Amniotic stem cell (primary cell): ENCODE measurements around the gene PRKAG2.

ENCODE experiments used
- DNase-seq: peaks from one replicate; lab custom pipeline; 2025; lab: John Stamatoyannopoulos, UW

The PRKAG2 gene

GRCh38 chr7:151709141-151710038 is 167.5 kb downstream of the PRKAG2 start:
- no peak for DNase-seq

DNA sequence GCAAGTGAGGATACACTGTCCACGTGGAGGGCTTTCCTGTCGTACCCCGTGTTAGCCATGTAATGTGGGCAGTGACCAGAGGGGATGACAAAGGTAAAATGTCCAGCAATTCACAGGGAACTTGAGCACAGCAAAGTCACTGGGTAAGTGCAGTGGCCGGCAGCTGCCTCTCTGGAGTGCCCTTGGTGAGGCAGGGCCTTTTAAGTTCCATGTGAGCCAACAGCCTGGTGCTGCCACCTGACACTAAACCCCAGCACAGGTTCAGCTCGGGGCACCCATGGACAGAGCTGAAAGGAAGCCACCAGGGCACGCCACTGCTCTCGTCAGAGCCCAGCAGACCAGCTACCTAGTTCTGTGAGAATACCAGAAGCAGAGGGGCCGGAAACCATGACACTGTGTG is 168.3 kb downstream of the PRKAG2 start:
- DNase-seq, result no peak

DNA sequence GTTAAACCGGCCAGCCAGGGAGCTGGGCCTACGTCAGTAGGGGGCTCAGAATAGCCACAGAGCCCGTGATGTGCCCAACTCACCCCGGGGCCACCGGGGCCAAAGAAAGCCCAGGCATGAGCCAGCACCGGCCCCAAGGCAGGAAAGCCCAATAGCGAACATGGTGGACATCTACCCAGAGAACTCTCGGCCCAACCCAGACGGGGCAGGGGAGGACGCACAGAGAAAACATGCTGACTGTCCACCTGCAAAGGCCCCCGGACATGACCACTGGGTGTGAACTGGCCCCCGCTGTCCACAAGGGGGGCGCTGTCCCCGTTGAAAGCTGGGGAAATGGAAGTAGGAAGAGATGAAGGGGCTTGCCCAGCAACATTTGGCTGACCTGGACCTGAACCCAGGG is 169.2 kb downstream of the PRKAG2 start:
- DNase-seq, result no peak

DNA sequence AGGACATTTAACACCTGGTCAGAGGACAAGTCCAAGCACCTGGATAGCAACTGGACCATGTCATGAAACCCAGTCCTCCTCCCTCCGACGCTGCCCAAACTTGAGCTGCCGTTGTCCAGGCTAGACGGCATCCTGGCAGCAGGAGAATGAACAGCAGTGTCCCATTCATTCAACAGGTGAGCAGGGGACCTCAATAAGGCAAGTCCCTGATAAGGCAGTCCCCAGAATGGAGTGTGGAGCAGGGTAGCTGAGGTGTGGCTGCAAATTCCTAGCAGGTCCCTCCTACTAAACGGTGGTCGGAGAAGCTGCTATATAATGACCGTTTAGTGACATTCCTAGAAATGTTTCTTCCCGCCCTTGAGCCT is 169.8 kb downstream of the PRKAG2 start:
- no peak for DNase-seq

- no peak for DNase-seq
These were observed 170.4 kb downstream of the PRKAG2 start for GRCh38 chr7:151706277-151707104.

DNA sequence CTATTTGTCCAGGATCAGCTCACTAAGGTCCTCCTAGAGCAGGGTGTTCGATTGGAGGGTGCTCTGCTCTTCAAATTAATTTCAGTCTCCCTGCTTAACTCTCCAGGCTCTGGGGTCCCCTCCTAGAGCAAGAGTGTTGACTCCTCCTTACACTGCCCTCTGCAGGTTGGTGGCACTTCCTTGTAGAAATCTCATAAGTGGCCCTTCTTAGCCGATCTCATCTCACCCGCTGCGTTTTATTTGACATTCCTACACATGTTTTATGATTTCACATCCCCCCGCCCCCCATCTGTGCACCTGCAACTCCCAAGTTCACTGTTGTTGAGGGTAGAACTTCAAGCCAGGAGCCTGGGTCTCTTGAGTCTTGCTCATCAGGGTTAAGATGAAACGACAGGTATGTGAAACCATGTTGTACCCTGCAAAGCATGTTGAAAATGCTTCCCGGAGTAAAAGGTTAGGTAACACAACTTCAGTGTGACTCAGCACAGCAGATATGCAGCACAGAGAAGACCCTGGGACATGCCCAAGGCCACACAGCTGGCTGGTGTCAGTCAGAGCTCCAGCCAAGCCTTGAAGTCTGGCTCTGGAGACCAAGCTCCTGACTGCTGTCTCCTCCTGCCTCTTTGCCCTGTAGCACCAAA is 171.2 kb downstream of the PRKAG2 start:
- no peak for DNase-seq

DNA sequence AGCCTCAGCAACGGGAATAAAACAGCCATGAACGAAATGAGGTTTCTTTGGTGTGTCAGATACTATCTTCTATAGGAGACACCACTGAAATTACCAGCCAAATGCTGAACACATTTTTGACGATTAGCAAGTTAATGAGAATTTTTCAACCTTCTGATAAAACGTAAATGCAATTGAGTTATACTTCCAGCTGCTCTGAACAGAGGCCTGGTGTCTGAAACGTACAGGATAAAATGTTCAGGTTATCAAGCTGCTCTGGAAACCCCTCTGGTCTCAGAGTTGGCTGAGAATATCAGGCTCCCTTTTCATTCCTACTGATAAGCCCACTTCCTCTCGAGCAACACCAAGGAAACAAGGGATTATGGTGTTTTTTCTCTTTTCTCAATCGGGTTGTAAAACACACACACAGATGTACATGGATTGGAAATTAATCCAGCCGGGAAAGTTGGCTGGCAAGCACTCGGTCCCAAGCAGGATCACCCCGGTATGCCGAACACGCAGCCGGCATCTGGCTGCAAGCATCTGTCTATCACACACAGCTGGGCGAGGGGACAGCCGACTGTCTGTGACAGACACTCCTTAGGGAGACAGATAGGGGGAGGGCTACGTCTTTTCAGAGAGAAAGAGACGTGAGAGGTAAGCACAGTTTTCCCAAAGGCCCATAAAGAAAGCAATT is 171.8 kb downstream of the PRKAG2 start:
- no peak for DNase-seq

DNA sequence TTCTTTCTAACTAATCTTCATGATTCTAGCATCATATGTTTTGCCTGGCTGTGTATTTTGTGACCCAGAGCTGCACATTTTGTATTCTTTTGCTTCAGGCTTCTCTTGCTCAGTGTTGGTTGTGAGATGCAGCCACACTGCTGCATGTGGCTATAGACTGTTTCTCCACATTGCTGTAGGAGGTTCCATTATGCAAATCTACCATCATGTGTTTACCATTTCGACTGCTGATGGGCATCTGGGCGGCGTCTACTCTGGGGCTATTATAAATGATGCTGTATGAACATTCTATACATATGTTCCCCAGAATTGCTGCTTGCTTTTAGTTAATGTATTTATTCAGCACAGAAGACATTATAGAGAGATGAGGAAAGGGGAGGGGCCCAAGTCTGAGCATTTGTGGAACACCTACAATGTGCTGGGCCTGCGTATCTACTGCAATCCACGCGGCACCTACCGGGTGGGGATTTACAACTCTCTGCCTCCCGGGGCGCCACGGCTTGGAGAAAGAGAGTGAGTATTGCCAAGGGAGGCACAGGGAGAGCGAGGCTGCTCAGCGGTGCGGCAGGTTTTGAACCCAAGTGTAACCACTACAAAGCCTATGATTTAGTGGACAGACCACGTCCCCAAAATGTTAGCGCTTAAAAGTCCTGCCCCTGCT is 172.5 kb downstream of the PRKAG2 start:
- no peak for DNase-seq

GRCh38 chr7:151702961-151703360 is 174.0 kb downstream of the PRKAG2 start:
- DNase-seq, result no peak

DNA sequence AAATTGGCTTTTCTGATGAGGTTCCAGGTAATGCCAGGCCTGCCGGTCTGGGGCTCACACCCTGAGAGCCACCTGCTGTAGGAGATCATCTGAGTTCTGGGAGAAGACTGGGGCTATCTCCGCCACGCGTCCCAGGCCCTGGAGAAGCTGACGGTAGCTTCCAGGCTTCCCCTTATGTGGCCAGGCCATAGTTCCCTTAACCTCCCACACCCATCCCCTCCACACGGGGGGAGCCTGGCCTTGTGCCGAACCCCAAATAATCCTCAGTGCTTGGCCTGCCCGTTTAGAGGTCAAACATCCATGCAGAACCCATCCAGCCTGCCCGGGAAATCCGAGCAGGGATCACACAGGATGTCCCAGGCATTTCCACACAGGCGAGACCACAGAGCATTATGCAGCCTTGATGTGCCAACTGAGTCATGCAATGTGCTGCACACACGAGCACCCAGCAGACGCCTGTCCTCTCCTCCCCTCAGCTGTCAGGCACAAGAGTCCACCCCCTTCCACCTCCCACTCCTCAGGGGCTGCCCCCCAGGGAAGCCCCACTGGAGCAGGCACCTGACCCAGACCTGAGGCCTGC is 176.2 kb downstream of the PRKAG2 start:
- no peak for DNase-seq

DNA sequence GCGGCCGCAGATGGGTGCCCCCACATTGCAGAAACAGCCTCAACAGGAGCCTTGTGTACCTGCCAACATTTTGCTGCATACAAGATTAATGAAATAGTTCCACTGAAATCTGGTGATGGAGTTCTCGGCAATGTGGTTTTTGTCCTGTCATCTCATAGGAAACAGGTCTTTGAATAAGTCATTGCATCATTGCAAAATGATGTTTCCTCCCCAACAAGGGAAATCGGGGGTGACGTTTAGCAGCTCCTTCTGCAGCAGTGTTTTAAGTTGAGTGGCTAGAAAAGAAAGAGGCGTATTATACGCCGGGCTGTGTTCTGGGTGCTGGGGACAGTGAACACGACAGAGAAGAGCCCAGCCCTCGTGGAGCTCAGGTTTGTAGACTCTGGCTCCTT is 177.0 kb downstream of the PRKAG2 start:
- DNase-seq, result no peak

DNA sequence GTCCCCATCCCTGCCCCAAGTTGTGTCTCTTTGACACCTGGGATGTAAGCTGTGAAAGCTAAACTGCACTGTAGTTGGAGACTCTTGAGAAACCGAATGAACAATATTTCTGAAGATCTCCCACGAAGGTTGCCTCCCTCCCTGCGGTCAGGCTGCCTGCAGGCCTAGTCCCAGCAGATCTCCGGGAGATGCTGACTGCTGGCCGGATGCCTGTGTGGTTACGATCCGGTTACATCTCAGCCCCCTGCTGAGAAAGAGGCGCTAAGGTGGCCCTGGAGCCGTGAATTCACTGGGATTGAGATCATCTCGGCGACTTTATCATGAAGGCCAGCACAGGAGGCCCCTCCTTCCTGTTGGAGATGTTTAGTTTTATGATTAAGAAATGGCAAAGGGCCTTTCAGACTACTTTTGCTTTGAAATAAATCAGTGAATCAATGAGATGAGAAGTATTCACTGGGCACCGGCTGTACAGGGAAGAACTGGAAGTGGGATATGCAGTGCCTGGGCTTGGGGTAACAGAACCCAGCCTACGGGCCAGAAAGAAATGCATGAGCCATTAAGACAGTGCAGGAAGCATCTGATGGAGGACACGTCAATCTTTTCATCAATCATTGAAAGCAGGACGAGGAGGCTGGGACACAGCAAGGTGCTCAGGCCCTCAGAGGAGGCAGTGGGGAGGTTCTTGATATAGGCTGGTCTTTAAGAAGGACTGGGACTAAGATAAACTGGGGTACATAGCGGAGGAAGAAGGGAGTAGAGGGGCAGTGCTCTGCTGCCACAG is 177.6 kb downstream of the PRKAG2 start:
- DNase-seq, result no peak

- DNase-seq, result no peak
These were observed 179.0 kb downstream of the PRKAG2 start for GRCh38 chr7:151697942-151698341.

GRCh38 chr7:151697515-151697895 is 179.4 kb downstream of the PRKAG2 start:
- DNase-seq, result no peak

GRCh38 chr7:151696721-151697514 is 180.0 kb downstream of the PRKAG2 start:
- no peak for DNase-seq

- no peak for DNase-seq
These were observed 180.9 kb downstream of the PRKAG2 start for GRCh38 chr7:151695951-151696541.

GRCh38 chr7:151694828-151695580 is 181.9 kb downstream of the PRKAG2 start:
- no peak for DNase-seq

DNA sequence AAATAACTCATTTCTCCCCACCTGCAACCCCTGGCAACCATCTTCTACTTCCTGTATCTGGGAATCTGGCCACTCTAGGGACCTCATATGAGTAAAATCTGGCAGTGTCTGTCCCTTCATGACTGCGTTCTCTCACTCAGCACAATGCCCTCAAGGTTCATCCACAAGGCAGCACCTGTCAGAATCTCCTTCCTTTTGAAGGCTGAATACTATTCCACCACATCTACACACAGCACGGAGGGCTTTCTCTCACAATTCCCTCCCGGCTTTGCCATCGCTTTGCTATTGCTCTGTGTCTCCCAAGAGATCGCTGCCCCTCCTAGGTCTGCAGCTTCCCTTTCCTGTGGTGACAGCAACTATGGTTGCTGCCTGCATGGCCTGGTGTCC is 182.5 kb downstream of the PRKAG2 start:
- DNase-seq, result no peak

- no peak for DNase-seq
These were observed 183.8 kb downstream of the PRKAG2 start for GRCh38 chr7:151693140-151693539.
